GM23248 (cell line): Measurements from ENCODE around the gene FGF14.

Experiments used
- EZH2 ChIP-seq: fragments of 200-600 bp; sonication (generic); IDR thresholded peaks from 2 replicates; pipeline ENCODE4 v1.6.1; 2018; ENCODE audit warnings: antibody characterized with exemption, mild to moderate bottlenecking; ENCODE audit not compliant: insufficient read depth, poor library complexity, severe bottlenecking
- EZH2phosphoT487 ChIP-seq: fragments of 200-600 bp; sonication (generic); IDR thresholded peaks from 2 replicates; pipeline ENCODE4 v1.6.1; 2018; ENCODE audit warnings: antibody characterized with exemption, moderate library complexity, mild to moderate bottlenecking, low read depth; ENCODE audit not compliant: insufficient read depth

GRCh38 chr13:101703081-101703480 is 698.8 kb downstream of the FGF14 start:
- no peak for TF ChIP-seq EZH2phosphoT487
- no peak for TF ChIP-seq EZH2
